ENCODE results near the gene CHAF1A.
A peak's percentile ranks its signal among the peaks of the same experiment; 100 is the strongest.

GRCh38 chr19:4457654-4458395 is 55.4 kb downstream of the CHAF1A start, which contains the start of gene UBXN6:
- no peak for TF ChIP-seq POLR2A (IDR thresholded peaks at IDR 0.05)
- peak in 3 of 4 experiments; percentile 22 to 31 (median 26) for TF ChIP-seq CTCF (IDR thresholded peaks at IDR 0.05)
- TF ChIP-seq EP300 (IDR thresholded peaks at IDR 0.05) = no peak

Measured in gastroesophageal sphincter (tissue), 3 donors.